WTC11 (cell line): ENCODE results near the gene ATG5. TPM values are rescaled to one million over a fixed set of nuclear protein-coding genes. Genes with fewer than 3 reads are reported as not detected.

Source experiments
- ATAC-seq: fragments of 200-7000 bp; cut with Tn5 transposase; 2 replicates; pipeline ENCODE4 v1.10.0; 2021; ENCODE audit warnings: mild to moderate bottlenecking, moderate library complexity
- CTCF ChIA-PET: fragments of 300-600 bp; sonication (Branson Sonifier 250); formaldehyde crosslinking; loops from one replicate; lab custom pipeline; 2021; ENCODE audit warnings: antibody characterized with exemption; lab: Charles Lee
- POLR2A ChIA-PET: fragments of 350-600 bp; sonication (Branson Sonifier 250); formaldehyde crosslinking; loops from one replicate; lab custom pipeline; 2021; ENCODE audit warnings: antibody characterized with exemption; lab: Charles Lee
- DNase-seq: peaks from one replicate; pipeline ENCODE4 v3.0.0; 2021; ENCODE audit warnings: low spot score
- H3K27ac Mint-ChIP-seq: 2 replicates; pipeline ENCODE4 v1.8.0; 2021; ENCODE audit warnings: mixed read lengths
- H3K27me3 Mint-ChIP-seq: 2 replicates; pipeline ENCODE4 v1.8.0; 2021; ENCODE audit warnings: low read depth, mild to moderate bottlenecking, moderate library complexity, mixed read lengths
- H3K36me3 Mint-ChIP-seq: 2 replicates; pipeline ENCODE4 v1.8.0; 2021; ENCODE audit warnings: mixed read lengths
- H3K4me1 Mint-ChIP-seq: 2 replicates; pipeline ENCODE4 v1.8.0; 2022; ENCODE audit warnings: mixed read lengths
- H3K4me3 Mint-ChIP-seq: 2 replicates; pipeline ENCODE4 v1.8.0; 2021; ENCODE audit warnings: mild to moderate bottlenecking, moderate library complexity, mixed read lengths
- H3K9me3 Mint-ChIP-seq: 2 replicates; pipeline ENCODE4 v1.8.0; 2021; ENCODE audit warnings: mixed read lengths
- CBFB ChIP-seq: sonication (generic); formaldehyde crosslinking; IDR thresholded peaks from 2 replicates; pipeline ENCODE4 v1.8.1; 2022; ENCODE audit warnings: mild to moderate bottlenecking, low read depth, missing genetic modification reagents
- CREB1 ChIP-seq: sonication (generic); formaldehyde crosslinking; IDR thresholded peaks from 2 replicates; pipeline ENCODE4 v1.8.0; 2023; ENCODE audit warnings: mild to moderate bottlenecking, missing genetic modification reagents
- CREM ChIP-seq: sonication (generic); formaldehyde crosslinking; IDR thresholded peaks from 2 replicates; pipeline ENCODE4 v1.8.1; 2022; ENCODE audit warnings: mild to moderate bottlenecking, missing genetic modification reagents, moderate library complexity
- ELF4 ChIP-seq: sonication (generic); formaldehyde crosslinking; IDR thresholded peaks from 2 replicates; pipeline ENCODE4 v1.8.1; 2022; ENCODE audit warnings: low read depth, mild to moderate bottlenecking, moderate library complexity, missing genetic modification reagents
- EMX1 ChIP-seq: fragments of 250-450 bp; sonication (Bioruptor Pico); IDR thresholded peaks from 2 replicates; pipeline ENCODE4 v1.8.0; 2021; ENCODE audit warnings: mild to moderate bottlenecking
- JUN ChIP-seq: sonication (generic); formaldehyde crosslinking; IDR thresholded peaks from 2 replicates; pipeline ENCODE4 v1.8.0; 2023; ENCODE audit warnings: mild to moderate bottlenecking, missing genetic modification reagents
- KAT7 ChIP-seq: sonication (generic); formaldehyde crosslinking; IDR thresholded peaks from 2 replicates; pipeline ENCODE4 v1.8.1; 2023; ENCODE audit warnings: missing genetic modification reagents, mild to moderate bottlenecking, borderline replicate concordance
- MYBL2 ChIP-seq: sonication (generic); formaldehyde crosslinking; IDR thresholded peaks from 2 replicates; pipeline ENCODE4 v1.8.1; 2023; ENCODE audit warnings: mild to moderate bottlenecking, moderate library complexity, missing genetic modification reagents
- NFATC4 ChIP-seq: fragments of 250-450 bp; sonication (Bioruptor Pico); IDR thresholded peaks from 2 replicates; pipeline ENCODE4 v1.9.0; 2021; ENCODE audit warnings: mild to moderate bottlenecking
- OVOL2 ChIP-seq: fragments of 250-450 bp; sonication (Bioruptor Pico); IDR thresholded peaks from 2 replicates; pipeline ENCODE4 v1.9.0; 2021; ENCODE audit warnings: mild to moderate bottlenecking, borderline replicate concordance
- SMAD3 ChIP-seq: sonication (generic); formaldehyde crosslinking; IDR thresholded peaks from 2 replicates; pipeline ENCODE4 v1.8.0; 2022; ENCODE audit warnings: missing genetic modification reagents, mild to moderate bottlenecking, borderline replicate concordance
- TP53 ChIP-seq: sonication (generic); formaldehyde crosslinking; IDR thresholded peaks from 2 replicates; pipeline ENCODE4 v1.8.1; 2023; ENCODE audit warnings: mild to moderate bottlenecking, missing genetic modification reagents
- ZNF396 ChIP-seq: fragments of 250-450 bp; sonication (Bioruptor Pico); IDR thresholded peaks from 2 replicates; pipeline ENCODE4 v1.8.0; 2021; ENCODE audit warnings: mild to moderate bottlenecking, moderate library complexity, borderline replicate concordance
- ZNF423 ChIP-seq: fragments of 250-450 bp; sonication (Bioruptor Pico); IDR thresholded peaks from 2 replicates; pipeline ENCODE4 v2.1.2; 2022; ENCODE audit warnings: mild to moderate bottlenecking, moderate library complexity
- total RNA-seq: library from RNA; stranded (reverse); gene quantifications from 3 replicates; pipeline ENCODE4 v1.2.3, GENCODE V29; 2021
- TF ChIP-seq, protein P1 (sequence below): fragments of 250-450 bp; sonication (Bioruptor Pico); IDR thresholded peaks from 2 replicates; pipeline ENCODE4 v2.1.2; 2022; ENCODE audit warnings: mild to moderate bottlenecking, moderate library complexity
- TF ChIP-seq, protein P2 (sequence below): sonication (generic); formaldehyde crosslinking; IDR thresholded peaks from 2 replicates; pipeline ENCODE4 v1.8.0; 2022; ENCODE audit warnings: mild to moderate bottlenecking, missing genetic modification reagents
- TF ChIP-seq, protein P3 (sequence below): sonication (generic); formaldehyde crosslinking; IDR thresholded peaks from 2 replicates; pipeline ENCODE4 v1.8.1; 2022; ENCODE audit warnings: mild to moderate bottlenecking, missing genetic modification reagents, moderate library complexity, borderline replicate concordance
- TF ChIP-seq, protein P4 (sequence below): sonication (generic); formaldehyde crosslinking; IDR thresholded peaks from 2 replicates; pipeline ENCODE4 v1.8.1; 2022; ENCODE audit warnings: mild to moderate bottlenecking, moderate library complexity, missing genetic modification reagents
- TF ChIP-seq, protein P5 (sequence below): sonication (generic); formaldehyde crosslinking; IDR thresholded peaks from 2 replicates; pipeline ENCODE4 v1.8.1; 2023; ENCODE audit warnings: mild to moderate bottlenecking, moderate library complexity, missing genetic modification reagents
- TF ChIP-seq, protein P6 (sequence below): fragments of 250-450 bp; sonication (Bioruptor Pico); IDR thresholded peaks from 2 replicates; pipeline ENCODE4 v1.8.0; 2021; ENCODE audit warnings: mild to moderate bottlenecking
- TF ChIP-seq, protein P7 (sequence below): sonication (generic); formaldehyde crosslinking; IDR thresholded peaks from 2 replicates; pipeline ENCODE4 v1.8.0; 2022; ENCODE audit warnings: mild to moderate bottlenecking, missing genetic modification reagents
- TF ChIP-seq, protein P8 (sequence below): sonication (generic); formaldehyde crosslinking; IDR thresholded peaks from 2 replicates; pipeline ENCODE4 v1.8.1; 2023; ENCODE audit warnings: mild to moderate bottlenecking, missing genetic modification reagents
- TF ChIP-seq, protein P9 (sequence below): sonication (generic); formaldehyde crosslinking; IDR thresholded peaks from 2 replicates; pipeline ENCODE4 v1.8.1; 2023; ENCODE audit warnings: mild to moderate bottlenecking, missing genetic modification reagents, moderate library complexity

ATG5 gene
- total RNA-seq, 1 experiment from 2014 or later, result 32.6 TPM

DNA sequence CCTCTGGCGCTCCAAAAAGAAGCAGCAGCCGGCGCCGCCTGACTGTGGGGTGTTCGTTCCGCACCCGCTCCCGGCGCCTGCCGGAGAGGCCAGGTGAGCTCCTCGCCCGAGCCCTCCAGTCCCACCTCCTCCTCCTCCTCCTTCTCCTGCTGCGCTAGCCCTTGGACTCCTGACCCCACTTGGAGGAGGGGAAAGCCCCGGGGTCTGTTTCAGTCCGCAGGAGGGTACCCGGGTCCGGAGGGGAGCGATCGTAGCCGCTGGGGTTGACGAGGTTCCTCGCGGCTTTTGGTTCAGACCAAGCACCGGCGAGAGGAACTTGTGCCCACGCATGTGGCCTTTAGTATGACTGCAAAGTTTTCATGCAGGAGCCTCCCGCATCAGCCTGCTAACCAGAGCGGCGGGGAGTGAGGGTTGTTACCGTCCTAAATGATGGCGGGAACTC lies 35.5 kb upstream of the ATG5 start (continued):
- TF ChIP-seq OVOL2 (CRISPR knock-in tag), result no peak

DNA sequence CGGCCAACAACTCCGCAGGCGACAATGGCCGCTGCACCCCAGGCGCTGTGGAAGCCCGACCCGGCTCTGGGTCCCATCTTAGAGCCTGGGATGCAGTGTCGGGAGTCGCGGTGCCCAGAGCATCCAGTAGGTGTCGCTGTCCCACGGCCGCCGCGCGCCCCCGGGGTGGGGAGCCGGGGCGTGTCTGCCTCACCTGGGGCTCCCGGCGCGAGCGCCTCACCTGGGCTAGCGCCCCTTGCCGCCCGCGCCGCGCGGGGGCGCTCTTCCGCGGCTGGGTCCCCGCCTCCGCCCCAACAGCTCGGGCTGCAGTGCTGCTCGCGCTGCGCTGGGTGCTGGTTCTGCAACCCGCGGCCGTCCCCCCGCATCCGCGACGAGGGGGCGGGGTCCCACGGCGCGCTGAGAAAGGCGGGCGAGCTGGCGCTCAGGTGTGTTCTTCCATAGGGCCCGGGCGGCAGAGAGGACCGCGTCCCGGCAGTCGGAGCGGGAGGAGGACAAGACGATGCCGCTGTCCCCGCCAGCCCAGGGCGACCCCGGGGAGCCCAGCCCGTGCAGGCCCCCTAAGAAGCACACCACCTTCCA lies 34.9 kb upstream of the ATG5 start, which contains the start of gene CRYBG1:
Gene CRYBG1 (plus strand): TSS at position 308 of the 579 bp plus-strand sequence. CDS start 192 bp downstream, at position 500.
- H3K4me3 Mint-ChIP-seq, result peak within 1 kb of the TSS; percentile 86
- peak; percentile 64; the same call in 1 of the 2 replicates for TF ChIP-seq KAT7
- TF ChIP-seq, protein P1, sequence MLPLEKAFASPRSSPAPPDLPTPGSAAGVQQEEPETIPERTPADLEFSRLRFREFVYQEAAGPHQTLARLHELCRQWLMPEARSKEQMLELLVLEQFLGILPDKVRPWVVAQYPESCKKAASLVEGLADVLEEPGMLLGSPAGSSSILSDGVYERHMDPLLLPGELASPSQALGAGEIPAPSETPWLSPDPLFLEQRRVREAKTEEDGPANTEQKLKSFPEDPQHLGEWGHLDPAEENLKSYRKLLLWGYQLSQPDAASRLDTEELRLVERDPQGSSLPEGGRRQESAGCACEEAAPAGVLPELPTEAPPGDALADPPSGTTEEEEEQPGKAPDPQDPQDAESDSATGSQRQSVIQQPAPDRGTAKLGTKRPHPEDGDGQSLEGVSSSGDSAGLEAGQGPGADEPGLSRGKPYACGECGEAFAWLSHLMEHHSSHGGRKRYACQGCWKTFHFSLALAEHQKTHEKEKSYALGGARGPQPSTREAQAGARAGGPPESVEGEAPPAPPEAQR (CRISPR knock-in tag), result 0 out of 2 replicates have a peak, but pooled peaks have one; percentile 3
- peak; percentile 96 for TF ChIP-seq ZNF423 (CRISPR knock-in tag)
- peak; percentile 88; the same call in 1 of the 2 replicates for TF ChIP-seq CBFB (CRISPR knock-in tag)
- no peak for TF ChIP-seq ZNF396
- TF ChIP-seq, protein P2, sequence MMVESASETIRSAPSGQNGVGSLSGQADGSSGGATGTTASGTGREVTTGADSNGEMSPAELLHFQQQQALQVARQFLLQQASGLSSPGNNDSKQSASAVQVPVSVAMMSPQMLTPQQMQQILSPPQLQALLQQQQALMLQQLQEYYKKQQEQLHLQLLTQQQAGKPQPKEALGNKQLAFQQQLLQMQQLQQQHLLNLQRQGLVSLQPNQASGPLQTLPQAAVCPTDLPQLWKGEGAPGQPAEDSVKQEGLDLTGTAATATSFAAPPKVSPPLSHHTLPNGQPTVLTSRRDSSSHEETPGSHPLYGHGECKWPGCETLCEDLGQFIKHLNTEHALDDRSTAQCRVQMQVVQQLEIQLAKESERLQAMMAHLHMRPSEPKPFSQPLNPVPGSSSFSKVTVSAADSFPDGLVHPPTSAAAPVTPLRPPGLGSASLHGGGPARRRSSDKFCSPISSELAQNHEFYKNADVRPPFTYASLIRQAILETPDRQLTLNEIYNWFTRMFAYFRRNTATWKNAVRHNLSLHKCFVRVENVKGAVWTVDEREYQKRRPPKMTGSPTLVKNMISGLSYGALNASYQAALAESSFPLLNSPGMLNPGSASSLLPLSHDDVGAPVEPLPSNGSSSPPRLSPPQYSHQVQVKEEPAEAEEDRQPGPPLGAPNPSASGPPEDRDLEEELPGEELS (CRISPR knock-in tag), result no peak
- TF ChIP-seq NFATC4, result 0 out of 2 replicates have a peak, but pooled peaks have one; percentile 43
- TF ChIP-seq CREM (CRISPR knock-in tag), result 0 out of 2 replicates have a peak, but pooled peaks have one; percentile 54
- TF ChIP-seq JUN (CRISPR knock-in tag), result 0 out of 2 replicates have a peak, but pooled peaks have one; percentile 47
- TF ChIP-seq, protein P3, sequence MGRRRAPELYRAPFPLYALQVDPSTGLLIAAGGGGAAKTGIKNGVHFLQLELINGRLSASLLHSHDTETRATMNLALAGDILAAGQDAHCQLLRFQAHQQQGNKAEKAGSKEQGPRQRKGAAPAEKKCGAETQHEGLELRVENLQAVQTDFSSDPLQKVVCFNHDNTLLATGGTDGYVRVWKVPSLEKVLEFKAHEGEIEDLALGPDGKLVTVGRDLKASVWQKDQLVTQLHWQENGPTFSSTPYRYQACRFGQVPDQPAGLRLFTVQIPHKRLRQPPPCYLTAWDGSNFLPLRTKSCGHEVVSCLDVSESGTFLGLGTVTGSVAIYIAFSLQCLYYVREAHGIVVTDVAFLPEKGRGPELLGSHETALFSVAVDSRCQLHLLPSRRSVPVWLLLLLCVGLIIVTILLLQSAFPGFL, result no peak
- TF ChIP-seq, protein P4, sequence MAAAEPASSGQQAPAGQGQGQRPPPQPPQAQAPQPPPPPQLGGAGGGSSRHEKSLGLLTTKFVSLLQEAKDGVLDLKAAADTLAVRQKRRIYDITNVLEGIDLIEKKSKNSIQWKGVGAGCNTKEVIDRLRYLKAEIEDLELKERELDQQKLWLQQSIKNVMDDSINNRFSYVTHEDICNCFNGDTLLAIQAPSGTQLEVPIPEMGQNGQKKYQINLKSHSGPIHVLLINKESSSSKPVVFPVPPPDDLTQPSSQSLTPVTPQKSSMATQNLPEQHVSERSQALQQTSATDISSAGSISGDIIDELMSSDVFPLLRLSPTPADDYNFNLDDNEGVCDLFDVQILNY, result peak; percentile 12; the same call in 1 of the 2 replicates
- TF ChIP-seq SMAD3, result no peak
- TF ChIP-seq TP53, result 0 out of 2 replicates have a peak, but pooled peaks have one; percentile 63
- no peak for TF ChIP-seq EMX1 (CRISPR knock-in tag)
- TF ChIP-seq, protein P5, sequence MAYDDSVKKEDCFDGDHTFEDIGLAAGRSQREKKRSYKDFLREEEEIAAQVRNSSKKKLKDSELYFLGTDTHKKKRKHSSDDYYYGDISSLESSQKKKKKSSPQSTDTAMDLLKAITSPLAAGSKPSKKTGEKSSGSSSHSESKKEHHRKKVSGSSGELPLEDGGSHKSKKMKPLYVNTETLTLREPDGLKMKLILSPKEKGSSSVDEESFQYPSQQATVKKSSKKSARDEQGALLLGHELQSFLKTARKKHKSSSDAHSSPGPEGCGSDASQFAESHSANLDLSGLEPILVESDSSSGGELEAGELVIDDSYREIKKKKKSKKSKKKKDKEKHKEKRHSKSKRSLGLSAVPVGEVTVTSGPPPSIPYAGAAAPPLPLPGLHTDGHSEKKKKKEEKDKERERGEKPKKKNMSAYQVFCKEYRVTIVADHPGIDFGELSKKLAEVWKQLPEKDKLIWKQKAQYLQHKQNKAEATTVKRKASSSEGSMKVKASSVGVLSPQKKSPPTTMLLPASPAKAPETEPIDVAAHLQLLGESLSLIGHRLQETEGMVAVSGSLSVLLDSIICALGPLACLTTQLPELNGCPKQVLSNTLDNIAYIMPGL, result peak; percentile 99
- TF ChIP-seq, protein P6, sequence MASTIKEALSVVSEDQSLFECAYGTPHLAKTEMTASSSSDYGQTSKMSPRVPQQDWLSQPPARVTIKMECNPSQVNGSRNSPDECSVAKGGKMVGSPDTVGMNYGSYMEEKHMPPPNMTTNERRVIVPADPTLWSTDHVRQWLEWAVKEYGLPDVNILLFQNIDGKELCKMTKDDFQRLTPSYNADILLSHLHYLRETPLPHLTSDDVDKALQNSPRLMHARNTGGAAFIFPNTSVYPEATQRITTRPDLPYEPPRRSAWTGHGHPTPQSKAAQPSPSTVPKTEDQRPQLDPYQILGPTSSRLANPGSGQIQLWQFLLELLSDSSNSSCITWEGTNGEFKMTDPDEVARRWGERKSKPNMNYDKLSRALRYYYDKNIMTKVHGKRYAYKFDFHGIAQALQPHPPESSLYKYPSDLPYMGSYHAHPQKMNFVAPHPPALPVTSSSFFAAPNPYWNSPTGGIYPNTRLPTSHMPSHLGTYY (CRISPR knock-in tag), result peak; percentile 55; the same call in 1 of the 2 replicates
- TF ChIP-seq ELF4 (CRISPR knock-in tag), result no peak
- no peak for TF ChIP-seq CREB1 (CRISPR knock-in tag)
- TF ChIP-seq, protein P7, sequence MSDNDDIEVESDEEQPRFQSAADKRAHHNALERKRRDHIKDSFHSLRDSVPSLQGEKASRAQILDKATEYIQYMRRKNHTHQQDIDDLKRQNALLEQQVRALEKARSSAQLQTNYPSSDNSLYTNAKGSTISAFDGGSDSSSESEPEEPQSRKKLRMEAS (CRISPR knock-in tag), result peak; percentile 5; the same call in 1 of the 2 replicates
- no peak for TF ChIP-seq MYBL2
- TF ChIP-seq, protein P8, sequence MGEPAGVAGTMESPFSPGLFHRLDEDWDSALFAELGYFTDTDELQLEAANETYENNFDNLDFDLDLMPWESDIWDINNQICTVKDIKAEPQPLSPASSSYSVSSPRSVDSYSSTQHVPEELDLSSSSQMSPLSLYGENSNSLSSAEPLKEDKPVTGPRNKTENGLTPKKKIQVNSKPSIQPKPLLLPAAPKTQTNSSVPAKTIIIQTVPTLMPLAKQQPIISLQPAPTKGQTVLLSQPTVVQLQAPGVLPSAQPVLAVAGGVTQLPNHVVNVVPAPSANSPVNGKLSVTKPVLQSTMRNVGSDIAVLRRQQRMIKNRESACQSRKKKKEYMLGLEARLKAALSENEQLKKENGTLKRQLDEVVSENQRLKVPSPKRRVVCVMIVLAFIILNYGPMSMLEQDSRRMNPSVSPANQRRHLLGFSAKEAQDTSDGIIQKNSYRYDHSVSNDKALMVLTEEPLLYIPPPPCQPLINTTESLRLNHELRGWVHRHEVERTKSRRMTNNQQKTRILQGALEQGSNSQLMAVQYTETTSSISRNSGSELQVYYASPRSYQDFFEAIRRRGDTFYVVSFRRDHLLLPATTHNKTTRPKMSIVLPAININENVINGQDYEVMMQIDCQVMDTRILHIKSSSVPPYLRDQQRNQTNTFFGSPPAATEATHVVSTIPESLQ, result no peak
- TF ChIP-seq, protein P9, sequence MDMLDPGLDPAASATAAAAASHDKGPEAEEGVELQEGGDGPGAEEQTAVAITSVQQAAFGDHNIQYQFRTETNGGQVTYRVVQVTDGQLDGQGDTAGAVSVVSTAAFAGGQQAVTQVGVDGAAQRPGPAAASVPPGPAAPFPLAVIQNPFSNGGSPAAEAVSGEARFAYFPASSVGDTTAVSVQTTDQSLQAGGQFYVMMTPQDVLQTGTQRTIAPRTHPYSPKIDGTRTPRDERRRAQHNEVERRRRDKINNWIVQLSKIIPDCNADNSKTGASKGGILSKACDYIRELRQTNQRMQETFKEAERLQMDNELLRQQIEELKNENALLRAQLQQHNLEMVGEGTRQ, result no peak

More for the DNA sequence above, 34.9 kb upstream of the ATG5 start, which contains the start of gene CRYBG1:
- Mint-ChIP-seq H3K36me3 (peaks cover 2% of the 10 kb centered on the region; the same call in 1 of the 2 replicates), H3K27me3 (peaks cover 18% of the 10 kb centered on the region), H3K27ac (no peak within 1 kb of the TSS), H3K4me1 (peaks cover 11% of the 10 kb centered on the region), H3K9me3 (no peaks in the 10 kb centered on the region)
- ChIA-PET CTCF (interaction anchor here (0.6 to 3.6 kb wide), 57 partner anchors 9 to 1246 kb away, joined by 3 to 38 read pairs (median 4); partner anchors contain the start of genes ATG5 and BEND3), POLR2A (interaction anchor here (0.5 to 1.3 kb wide), 3 partner anchors 8 to 1709 kb away, joined by 3 to 4 read pairs (median 3); no protein-coding TSS in a partner anchor)
- ATAC-seq (peak; percentile 95), DNase-seq (peak; percentile 93)
